ENCODE data around the gene ABLIM3. TPM values are rescaled to one million over a fixed set of nuclear protein-coding genes. Genes with fewer than 3 reads are reported as not detected.

The ABLIM3 gene
- total and polyA plus RNA-seq, 5 donors = 81.3 to 185 (median 159) TPM

DNA sequence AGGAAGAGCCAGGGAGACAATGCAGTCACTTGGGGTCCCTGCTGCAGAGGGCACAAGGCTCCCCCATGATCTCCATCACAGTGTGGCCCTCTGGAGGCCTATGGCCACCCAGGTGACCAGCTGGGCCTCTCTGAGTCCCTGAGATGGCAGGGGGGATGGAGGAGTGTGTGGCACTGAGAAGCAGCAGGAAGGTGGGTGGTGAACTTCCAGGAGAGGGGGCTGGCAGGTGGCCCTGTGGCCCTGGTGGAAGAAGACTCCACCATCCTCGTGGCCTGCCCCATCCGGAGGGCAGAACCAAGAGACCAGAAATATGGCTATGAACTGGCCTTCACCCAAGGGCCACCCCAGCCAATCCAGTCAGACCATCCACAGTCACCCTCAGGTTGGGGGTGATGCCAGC, 98.6 kb downstream of the ABLIM3 start:
- Histone ChIP-seq H3K9me3 (ENCODE audit: control insufficient read depth, low read length) (no peaks in the 10 kb centered on the region), H3K27me3 (ENCODE audit: control insufficient read depth, insufficient read depth) (no peaks in the 10 kb centered on the region), H3K4me1 (ENCODE audit: control insufficient read depth, insufficient read depth, low read length) (peaks cover 3% of the 10 kb centered on the region), H3K27ac (ENCODE audit: low read length) (no peak overlapping the region), H3K4me3 (ENCODE audit: low read length) (no peak overlapping the region)
- DNase-seq (no peak), ATAC-seq (no peak)
- intact Hi-C loops (cut with DNase I) = no loop called here
- WGBS = 64% methylated on average over 2 of the region's 2 CpGs

DNA sequence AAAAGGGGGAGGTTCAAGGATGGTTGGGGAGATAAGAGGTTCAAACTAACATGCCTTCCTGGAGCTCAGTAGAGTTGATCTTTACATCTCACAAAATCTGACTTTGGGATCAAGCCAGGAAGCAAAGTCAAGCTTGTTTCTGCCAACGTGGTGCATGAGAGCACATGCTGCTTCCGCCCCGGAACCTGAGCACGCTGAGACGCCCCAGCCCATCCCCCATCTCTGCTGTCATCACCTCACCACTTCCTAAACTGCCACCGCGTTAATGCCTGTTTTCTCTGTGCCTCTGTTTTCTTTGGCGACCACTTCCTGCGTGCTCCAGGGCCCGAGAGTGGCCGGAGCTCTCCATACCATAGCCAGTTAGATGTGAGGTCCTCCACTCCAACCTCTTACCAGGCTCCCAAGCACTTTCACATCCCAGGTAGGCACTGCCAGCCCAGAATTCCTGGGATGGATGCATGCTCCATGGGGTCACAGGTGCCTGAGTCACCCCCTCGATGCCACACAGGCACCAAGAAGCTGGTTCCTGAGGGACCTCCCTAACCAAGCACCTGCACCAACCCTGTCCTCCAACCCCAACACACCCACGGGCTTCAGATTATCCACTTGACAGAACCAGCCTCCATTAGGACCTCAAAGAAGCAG, 99.2 kb downstream of the ABLIM3 start:
- H3K9me3 ChIP-seq (ENCODE audit: control insufficient read depth, low read length) = no peaks in the 10 kb centered on the region
- H3K4me3 ChIP-seq (ENCODE audit: low read length) = no peak overlapping the region
- intact Hi-C loops (cut with DNase I) = no loop called here
- 62% methylated on average over 13 of the region's 13 CpGs for WGBS
- no peaks in the 10 kb centered on the region for H3K27me3 ChIP-seq (ENCODE audit: control insufficient read depth, insufficient read depth)
- H3K4me1 ChIP-seq (ENCODE audit: control insufficient read depth, insufficient read depth, low read length) = peaks cover 3% of the 10 kb centered on the region
- ATAC-seq = no peak
- DNase-seq = peak; percentile 38 to 68 (median 65)
- H3K27ac ChIP-seq (ENCODE audit: low read length) = no peak overlapping the region

DNA sequence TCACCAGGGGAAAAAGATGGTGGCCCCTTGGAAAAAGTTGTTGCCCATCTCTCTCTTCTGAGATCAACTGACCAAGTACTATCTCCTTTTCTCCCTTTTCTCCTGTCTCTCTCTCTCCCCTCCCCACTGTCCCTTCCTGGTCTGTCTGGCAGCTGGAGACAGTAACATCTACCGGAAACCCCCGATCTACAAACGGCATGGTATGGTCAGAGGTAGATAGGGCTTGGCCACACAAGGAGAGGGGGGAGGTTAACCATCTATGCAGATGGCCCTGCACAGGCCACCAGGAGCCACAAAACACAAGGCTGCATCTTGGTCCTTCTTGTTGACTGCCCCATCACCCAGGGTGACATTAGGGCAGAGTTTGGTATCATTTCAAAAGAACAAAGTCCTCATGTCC, 101.0 kb downstream of the ABLIM3 start:
- H3K27me3 ChIP-seq (ENCODE audit: control insufficient read depth, insufficient read depth) = no peaks in the 10 kb centered on the region
- no peaks in the 10 kb centered on the region for H3K9me3 ChIP-seq (ENCODE audit: control insufficient read depth, low read length)
- intact Hi-C loops (cut with DNase I) = no loop called here
- 86% methylated on average over 3 of the region's 3 CpGs for WGBS
- no peaks in the 10 kb centered on the region for H3K4me1 ChIP-seq (ENCODE audit: control insufficient read depth, insufficient read depth, low read length)
- DNase-seq = no peak
- ATAC-seq = no peak
- H3K27ac ChIP-seq (ENCODE audit: low read length) = no peak overlapping the region
- H3K4me3 ChIP-seq (ENCODE audit: low read length) = no peak overlapping the region

DNA sequence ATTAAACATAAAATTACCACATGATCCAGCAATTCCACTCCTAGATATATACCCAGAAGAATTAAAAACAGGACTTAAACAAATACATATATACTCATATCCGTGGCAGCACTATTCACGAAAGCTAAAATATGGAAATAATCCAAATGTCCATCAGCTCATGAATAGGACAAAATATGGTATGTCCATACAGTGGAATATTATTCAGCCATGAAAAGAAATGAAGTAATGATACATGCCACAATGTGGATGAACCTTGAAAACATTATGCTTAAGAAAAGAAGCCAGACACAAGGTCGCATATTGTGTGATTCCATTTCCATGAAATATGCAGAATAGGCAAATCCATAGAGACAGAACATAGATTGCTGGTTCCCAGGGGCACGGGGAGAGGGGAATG, 105.6 kb downstream of the ABLIM3 start:
- H3K27ac ChIP-seq (ENCODE audit: low read length) = no peak overlapping the region
- H3K4me3 ChIP-seq (ENCODE audit: low read length) = no peak overlapping the region
- DNase-seq (no peak), ATAC-seq (no peak)
- H3K4me1 ChIP-seq (ENCODE audit: control insufficient read depth, insufficient read depth, low read length) = no peaks in the 10 kb centered on the region
- no peaks in the 10 kb centered on the region for H3K9me3 ChIP-seq (ENCODE audit: control insufficient read depth, low read length)
- H3K27me3 ChIP-seq (ENCODE audit: control insufficient read depth, insufficient read depth) = no peaks in the 10 kb centered on the region
- intact Hi-C loops (cut with DNase I) = no loop called here
- 90% methylated on average over 4 of the region's 4 CpGs for WGBS

DNA sequence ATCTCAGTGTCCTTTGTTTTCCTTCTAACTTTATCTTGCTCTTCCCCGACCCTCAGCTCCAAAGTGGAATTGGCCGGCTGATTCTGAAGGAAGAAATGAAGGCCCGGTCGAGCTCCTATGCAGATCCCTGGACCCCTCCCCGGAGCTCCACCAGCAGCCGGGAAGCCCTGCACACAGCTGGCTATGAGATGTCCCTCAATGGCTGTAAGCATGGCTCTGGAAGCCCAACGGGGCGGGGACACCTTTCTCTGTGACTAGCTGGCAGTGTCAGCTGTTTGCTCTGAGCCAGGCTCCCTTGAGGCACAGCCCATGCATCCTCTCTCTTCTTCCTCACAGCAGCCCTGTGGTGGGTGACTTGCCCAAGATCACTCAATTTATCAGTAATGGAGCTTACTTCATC, 106.4 kb downstream of the ABLIM3 start:
- intact Hi-C loops (cut with DNase I) = no loop called here

DNA sequence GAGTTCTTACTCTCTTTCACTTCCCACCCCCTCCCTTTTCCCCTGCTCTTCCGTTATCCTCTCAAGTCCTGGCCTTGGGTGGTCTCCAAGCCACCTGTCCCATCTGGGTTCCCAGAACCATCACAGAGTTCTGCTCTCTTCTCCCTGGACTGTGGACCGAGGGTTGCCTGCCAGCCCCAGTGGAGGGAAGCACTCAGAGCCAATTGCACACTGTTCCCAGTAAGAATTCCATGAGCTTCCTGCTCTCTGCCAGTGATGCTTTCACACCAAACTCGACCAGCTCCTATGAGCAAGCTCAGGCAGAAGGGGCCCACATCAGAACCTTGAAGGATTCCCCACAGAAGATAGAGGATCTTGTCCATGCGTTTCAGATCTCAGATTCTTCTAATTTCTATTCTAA, 110.3 kb downstream of the ABLIM3 start:
- no peaks in the 10 kb centered on the region for H3K9me3 ChIP-seq (ENCODE audit: control insufficient read depth, low read length)
- H3K4me3 ChIP-seq (ENCODE audit: low read length) = no peak overlapping the region
- DNase-seq (no peak), ATAC-seq (no peak)
- WGBS = 76% methylated on average over 4 of the region's 4 CpGs
- intact Hi-C loops (cut with DNase I) = no loop called here
- H3K4me1 ChIP-seq (ENCODE audit: control insufficient read depth, insufficient read depth, low read length) = no peaks in the 10 kb centered on the region
- H3K27ac ChIP-seq (ENCODE audit: low read length) = no peak overlapping the region
- H3K27me3 ChIP-seq (ENCODE audit: control insufficient read depth, insufficient read depth) = no peaks in the 10 kb centered on the region

More for the DNA sequence above, 106.4 kb downstream of the ABLIM3 start:
- DNase-seq = no peak
- H3K27me3 ChIP-seq (ENCODE audit: control insufficient read depth, insufficient read depth) = no peaks in the 10 kb centered on the region
- H3K9me3 ChIP-seq (ENCODE audit: control insufficient read depth, low read length) = no peaks in the 10 kb centered on the region
- no peaks in the 10 kb centered on the region for H3K4me1 ChIP-seq (ENCODE audit: control insufficient read depth, insufficient read depth, low read length)
- H3K4me3 ChIP-seq (ENCODE audit: low read length) = no peak overlapping the region
- WGBS = 94% methylated on average over 8 of the region's 8 CpGs
- no peak for ATAC-seq
- H3K27ac ChIP-seq (ENCODE audit: low read length) = no peak overlapping the region

DNA sequence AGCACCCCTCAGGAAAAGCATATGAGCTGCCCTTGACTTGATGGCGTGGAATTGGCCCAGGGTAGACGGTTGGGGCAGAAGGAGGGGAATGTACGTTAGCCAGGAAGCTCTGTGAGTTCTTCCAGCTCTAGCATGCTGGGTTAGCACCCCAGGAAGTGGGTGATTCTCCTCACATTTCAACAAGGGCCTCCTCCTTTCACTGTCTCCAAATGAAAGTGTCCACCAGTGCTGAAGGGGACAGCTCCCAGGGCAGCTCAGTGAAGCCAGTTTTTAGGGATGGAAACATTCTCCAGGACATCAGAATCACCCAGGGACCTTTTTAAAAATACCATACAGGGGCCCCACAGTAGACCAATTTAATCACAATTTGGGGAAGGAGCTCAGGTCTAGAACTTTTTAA, 113.2 kb downstream of the ABLIM3 start:
- no peak for ATAC-seq
- 48% methylated on average over 3 of the region's 3 CpGs for WGBS
- H3K4me1 ChIP-seq (ENCODE audit: control insufficient read depth, insufficient read depth, low read length) = no peaks in the 10 kb centered on the region

DNA sequence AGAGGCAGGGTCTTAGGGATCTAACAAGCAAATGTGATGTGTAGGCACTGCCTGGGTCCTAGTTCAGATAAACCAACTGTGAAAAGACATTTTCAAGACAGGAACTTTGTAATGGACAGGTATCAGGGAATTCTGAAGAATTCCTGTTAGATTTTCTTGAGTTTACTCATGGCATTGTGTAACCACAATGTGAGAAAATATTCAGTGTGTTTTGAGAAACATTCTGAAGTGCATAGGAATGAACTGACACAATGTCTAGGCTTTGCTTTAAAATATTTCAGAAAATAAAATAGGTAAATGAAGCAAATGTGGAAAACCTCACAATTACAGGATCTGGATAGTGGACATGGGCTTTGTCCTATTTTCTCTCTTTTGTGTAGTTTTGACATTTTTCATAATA, 115.2 kb downstream of the ABLIM3 start:
- no peak for ATAC-seq
- no peaks in the 10 kb centered on the region for H3K9me3 ChIP-seq (ENCODE audit: control insufficient read depth, low read length)
- no peak for DNase-seq
- H3K4me1 ChIP-seq (ENCODE audit: control insufficient read depth, insufficient read depth, low read length) = no peaks in the 10 kb centered on the region
- H3K4me3 ChIP-seq (ENCODE audit: low read length) = no peak overlapping the region
- no peaks in the 10 kb centered on the region for H3K27me3 ChIP-seq (ENCODE audit: control insufficient read depth, insufficient read depth)
- no peak overlapping the region for H3K27ac ChIP-seq (ENCODE audit: low read length)
- intact Hi-C loops (cut with DNase I) = no loop called here

More for the DNA sequence above, 113.2 kb downstream of the ABLIM3 start:
- H3K27ac ChIP-seq (ENCODE audit: low read length) = no peak overlapping the region
- H3K9me3 ChIP-seq (ENCODE audit: control insufficient read depth, low read length) = no peaks in the 10 kb centered on the region
- no peak overlapping the region for H3K4me3 ChIP-seq (ENCODE audit: low read length)
- H3K27me3 ChIP-seq (ENCODE audit: control insufficient read depth, insufficient read depth) = no peaks in the 10 kb centered on the region
- no peak for DNase-seq
- intact Hi-C loops (cut with DNase I) = no loop called here

DNA sequence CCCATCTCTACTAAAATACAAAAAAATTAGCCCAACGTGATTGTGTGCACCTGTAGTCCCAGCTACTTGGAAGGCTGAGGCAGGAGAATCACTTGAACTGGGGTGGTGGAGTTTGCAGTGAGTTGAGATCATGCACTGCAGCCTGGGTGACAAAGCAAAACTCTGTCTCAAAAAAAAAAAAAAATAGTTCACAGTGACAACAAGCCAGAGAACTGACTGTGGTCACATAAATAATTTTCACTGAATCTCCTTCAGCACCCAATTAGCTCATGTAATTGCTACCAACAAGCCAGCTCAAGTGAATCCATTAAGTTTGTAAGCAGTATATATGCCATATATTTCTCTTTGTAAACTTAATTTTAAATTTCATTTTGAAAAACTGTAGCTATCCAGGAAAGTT, 115.8 kb downstream of the ABLIM3 start:
- H3K27me3 ChIP-seq (ENCODE audit: control insufficient read depth, insufficient read depth) = no peaks in the 10 kb centered on the region
- no peak overlapping the region for H3K27ac ChIP-seq (ENCODE audit: low read length)
- no peaks in the 10 kb centered on the region for H3K4me1 ChIP-seq (ENCODE audit: control insufficient read depth, insufficient read depth, low read length)
- DNase-seq (no peak), ATAC-seq (no peak)
- no peak overlapping the region for H3K4me3 ChIP-seq (ENCODE audit: low read length)
- intact Hi-C loops (cut with DNase I) = no loop called here
- H3K9me3 ChIP-seq (ENCODE audit: control insufficient read depth, low read length) = no peaks in the 10 kb centered on the region
- WGBS = 64% methylated on average over 1 of the region's 1 CpG

DNA sequence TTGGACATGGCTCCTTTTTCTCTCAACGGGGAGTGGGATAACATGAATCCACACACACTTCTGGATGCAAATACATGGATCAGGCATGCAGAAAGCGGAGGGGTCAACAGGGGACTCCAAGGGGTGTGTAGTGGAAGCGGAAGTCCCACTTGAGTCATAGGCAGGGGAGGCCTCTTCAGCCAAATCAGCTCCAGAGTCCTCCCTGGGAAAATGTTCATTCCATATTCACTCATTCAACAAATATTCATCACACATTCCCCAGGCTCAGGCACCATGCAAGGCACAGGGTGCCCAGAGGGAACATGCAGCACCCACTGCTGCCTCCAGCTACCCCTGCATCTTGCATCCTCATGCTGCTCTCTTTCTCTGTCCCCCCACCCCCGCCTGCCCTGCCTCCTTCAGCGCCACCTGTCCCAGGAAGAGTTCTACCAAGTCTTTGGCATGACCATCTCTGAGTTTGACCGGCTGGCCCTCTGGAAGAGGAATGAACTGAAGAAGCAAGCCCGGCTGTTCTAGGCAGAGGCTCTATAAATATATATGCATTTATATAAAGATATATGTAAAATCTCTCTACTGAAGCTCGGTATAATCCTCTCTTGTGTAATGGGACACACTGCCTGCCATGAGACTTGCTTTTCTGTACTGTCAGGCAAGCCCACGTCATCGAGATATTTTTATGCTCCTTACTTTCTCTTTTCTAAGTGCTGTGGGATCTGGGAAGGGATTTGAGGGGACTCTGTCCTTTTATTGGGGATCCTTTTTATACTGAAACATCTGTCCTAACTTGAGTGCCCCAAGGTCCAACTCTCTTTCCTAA, 116.8 kb downstream of the ABLIM3 start:
- intact Hi-C loops (cut with DNase I) = no loop called here
- no peak overlapping the region for H3K27ac ChIP-seq (ENCODE audit: low read length)
- H3K4me3 ChIP-seq (ENCODE audit: low read length) = no peak overlapping the region
- WGBS = 79% methylated on average over 10 of the region's 10 CpGs
- no peaks in the 10 kb centered on the region for H3K4me1 ChIP-seq (ENCODE audit: control insufficient read depth, insufficient read depth, low read length)
- H3K27me3 ChIP-seq (ENCODE audit: control insufficient read depth, insufficient read depth) = no peaks in the 10 kb centered on the region
- H3K9me3 ChIP-seq (ENCODE audit: control insufficient read depth, low read length) = no peaks in the 10 kb centered on the region
- no peak for DNase-seq
- no peak for ATAC-seq

DNA sequence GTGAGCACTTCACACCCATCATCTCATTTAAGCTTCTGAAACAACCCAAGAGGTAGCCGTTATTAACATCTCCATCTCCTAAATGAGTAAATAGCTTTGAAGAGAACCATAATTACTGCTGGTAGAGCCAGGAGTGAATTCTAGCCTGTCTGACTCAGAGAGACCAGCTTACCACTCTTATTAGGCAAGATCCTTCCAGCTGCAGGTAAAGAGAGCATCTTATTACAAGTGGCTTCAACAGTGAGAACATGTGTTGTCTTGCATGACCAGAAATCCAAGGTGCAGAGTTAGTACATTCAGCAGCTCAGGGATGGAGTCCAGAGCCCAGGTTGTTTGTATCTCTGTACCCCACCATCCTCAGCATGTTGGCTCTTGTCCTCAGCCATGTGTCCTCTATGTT, 119.5 kb downstream of the ABLIM3 start:
- no peaks in the 10 kb centered on the region for H3K9me3 ChIP-seq (ENCODE audit: control insufficient read depth, low read length)
- DNase-seq (no peak), ATAC-seq (no peak)
- 83% methylated on average over 1 of the region's 1 CpG for WGBS
- H3K27me3 ChIP-seq (ENCODE audit: control insufficient read depth, insufficient read depth) = no peaks in the 10 kb centered on the region
- H3K27ac ChIP-seq (ENCODE audit: low read length) = no peak overlapping the region
- no peaks in the 10 kb centered on the region for H3K4me1 ChIP-seq (ENCODE audit: control insufficient read depth, insufficient read depth, low read length)
- no peak overlapping the region for H3K4me3 ChIP-seq (ENCODE audit: low read length)
- intact Hi-C loops (cut with DNase I) = loop anchor here in 3 of 4 donors (10.0 kb wide), 2 partner anchors 104 to 304 kb away; no protein-coding TSS in a partner anchor

Data from right cardiac atrium (tissue), 5 donors.